B cell (primary cell): ENCODE results near the gene SLC16A7.

ENCODE experiments used
- CTCF ChIP-seq: fragments of 200-600 bp; IDR thresholded peaks from one replicate; pipeline ENCODE4 v1.8.0; 2022; ENCODE audit warnings: antibody characterized with exemption, mild to moderate bottlenecking
- EZH2 ChIP-seq: IDR thresholded peaks from 2 replicates; pipeline ENCODE4 v1.6.1; 2012; ENCODE audit warnings: borderline replicate concordance, low read depth, mild to moderate bottlenecking, moderate library complexity, low read length; ENCODE audit not compliant: insufficient read depth, poor library complexity, severe bottlenecking

- no peak for TF ChIP-seq EZH2
- TF ChIP-seq CTCF, result no peak
Measured at GRCh38 chr12:59723520-59723919, 127.7 kb downstream of the SLC16A7 start.
